GM19372 (cell line): ENCODE data around the gene TOR2A.

Source experiments
- ATAC-seq: cut with Tn5 transposase; IDR thresholded peaks from one replicate; pipeline ENCODE4 v1.9.1; 2021; ENCODE audit warnings: mild to moderate bottlenecking, low read depth, moderate library complexity; ENCODE audit not compliant: unreplicated experiment

Gene TOR2A

GRCh38 chr9:127721391-127721821, 13.7 kb downstream of the TOR2A start:
- ATAC-seq: no peak

- no peak for ATAC-seq
Measured at GRCh38 chr9:127720865-127721227, 14.2 kb downstream of the TOR2A start.

- ATAC-seq: no peak
Measured at GRCh38 chr9:127720031-127720864, 14.8 kb downstream of the TOR2A start.

GRCh38 chr9:127717766-127718165, 17.3 kb downstream of the TOR2A start:
- no peak for ATAC-seq

- no peak for ATAC-seq
Measured at GRCh38 chr9:127716412-127716811, 18.7 kb downstream of the TOR2A start.

GRCh38 chr9:127715470-127716337, 19.4 kb downstream of the TOR2A start, which contains the start of the genes PTRH1 and TTC16:
PTRH1 (minus strand) TSS chr9:127715663; CDS start chr9:127715639, 24 bp downstream.
TTC16 (plus strand) TSS chr9:127716079; CDS start chr9:127716146, 67 bp downstream.
- peak; percentile 93 for ATAC-seq

- ATAC-seq: no peak
Measured at GRCh38 chr9:127714951-127715469, 20.1 kb downstream of the TOR2A start.

GRCh38 chr9:127714020-127714750, 20.9 kb downstream of the TOR2A start:
- ATAC-seq: no peak

- ATAC-seq: no peak
Measured at GRCh38 chr9:127712867-127713266, 22.2 kb downstream of the TOR2A start.

GRCh38 chr9:127712371-127712770, 22.7 kb downstream of the TOR2A start:
- ATAC-seq: no peak

- ATAC-seq: no peak
Measured at GRCh38 chr9:127711831-127712274, 23.2 kb downstream of the TOR2A start.

- ATAC-seq: no peak
Measured at GRCh38 chr9:127711226-127711701, 23.8 kb downstream of the TOR2A start.

GRCh38 chr9:127710204-127710783, 24.8 kb downstream of the TOR2A start:
- no peak for ATAC-seq

- no peak for ATAC-seq
Measured at GRCh38 chr9:127708952-127709587, 26.0 kb downstream of the TOR2A start.

- no peak for ATAC-seq
Measured at GRCh38 chr9:127707766-127708165, 27.3 kb downstream of the TOR2A start.

- ATAC-seq: no peak
Measured at GRCh38 chr9:127706836-127707241, 28.3 kb downstream of the TOR2A start, which contains the start of gene CFAP157. CFAP157 (plus strand) TSS chr9:127706988; CDS start chr9:127707032, 44 bp downstream.

- no peak for ATAC-seq
Measured at GRCh38 chr9:127705577-127706379, 29.3 kb downstream of the TOR2A start.

- ATAC-seq: no peak
Measured at GRCh38 chr9:127703289-127703946, 31.7 kb downstream of the TOR2A start.
